Ovary (tissue), 3 donors: ENCODE measurements around the gene NCOA3.

Experiments
- CTCF ChIP-seq, 3 donors: fragments of 450-650 bp in 2 of 3; fragments of 200-600 bp in 1 of 3; IDR thresholded peaks; one replicate each; pipeline versions ENCODE4 v1.5.1 to v1.8.0; 2016 to 2022; ENCODE audit warnings: antibody characterized with exemption in 3 of 3, mild to moderate bottlenecking in 1 of 3
- POLR2A ChIP-seq: fragments of 450-650 bp; IDR thresholded peaks from one replicate; pipeline ENCODE4 v1.6.1; 2017; ENCODE audit warnings: antibody characterized with exemption, mild to moderate bottlenecking, moderate library complexity
- donor health status: DM: no; HTN: no; CAD: no.

GRCh38 chr20:47669152-47669425, 167.4 kb downstream of the NCOA3 start:
- TF ChIP-seq CTCF (IDR thresholded peaks at IDR 0.05) (no peak), POLR2A (no peak)
